GM06990 (cell line): ENCODE data around the gene THYN1.

Experiments
- DNase-seq: peaks from one replicate; pipeline ENCODE4 v3.0.0-alpha.2; 2011; ENCODE audit not compliant: insufficient read length; ENCODE audit errors: extremely low read depth
- H3K27me3 ChIP-seq: replicated peaks from 2 replicates; pipeline ENCODE4 v1.6.0; 2011; ENCODE audit warnings: low read length; ENCODE audit not compliant: control insufficient read depth, insufficient read depth
- H3K36me3 ChIP-seq: 2 replicates; pipeline ENCODE4 v1.5.1; 2011; ENCODE audit warnings: low read length; ENCODE audit not compliant: control insufficient read depth, insufficient read depth
- H3K4me3 ChIP-seq: replicated peaks from 2 replicates; pipeline ENCODE4 v1.5.1; 2011; ENCODE audit warnings: low read depth, mild to moderate bottlenecking, control low read depth, low read length
- TF ChIP-seq, protein P1 (sequence below): IDR thresholded peaks from 2 replicates; pipeline ENCODE4 v1.5.1; 2011; ENCODE audit warnings: low read length, control low read depth, mild to moderate bottlenecking, inconsistent platforms; ENCODE audit not compliant: insufficient read depth, poor library complexity, severe bottlenecking

THYN1 gene

DNA sequence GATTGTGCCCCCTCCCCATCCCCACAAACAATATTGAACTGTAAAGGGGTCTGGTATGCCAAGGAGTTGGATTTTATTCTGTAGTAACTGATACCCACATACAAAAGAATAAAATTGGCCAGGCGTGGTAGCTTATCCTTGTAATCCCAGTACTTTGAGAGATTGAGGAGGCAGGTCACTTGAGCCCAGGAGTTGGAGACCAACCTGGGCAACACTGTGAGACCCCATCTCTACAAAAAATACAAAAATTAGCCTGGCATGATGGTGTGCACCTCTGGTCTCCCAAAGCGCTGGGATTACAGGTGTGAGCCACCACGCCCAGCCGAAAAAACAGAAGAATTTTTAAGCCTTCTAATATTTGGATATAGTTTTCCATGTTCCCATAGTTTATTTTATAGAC, 18.8 kb upstream of the THYN1 start:
- DNase-seq: no peak
- H3K27me3 ChIP-seq: no peaks in the 10 kb centered on the region; the same call in 1 of the 2 replicates
- no peak overlapping the region for H3K4me3 ChIP-seq

DNA sequence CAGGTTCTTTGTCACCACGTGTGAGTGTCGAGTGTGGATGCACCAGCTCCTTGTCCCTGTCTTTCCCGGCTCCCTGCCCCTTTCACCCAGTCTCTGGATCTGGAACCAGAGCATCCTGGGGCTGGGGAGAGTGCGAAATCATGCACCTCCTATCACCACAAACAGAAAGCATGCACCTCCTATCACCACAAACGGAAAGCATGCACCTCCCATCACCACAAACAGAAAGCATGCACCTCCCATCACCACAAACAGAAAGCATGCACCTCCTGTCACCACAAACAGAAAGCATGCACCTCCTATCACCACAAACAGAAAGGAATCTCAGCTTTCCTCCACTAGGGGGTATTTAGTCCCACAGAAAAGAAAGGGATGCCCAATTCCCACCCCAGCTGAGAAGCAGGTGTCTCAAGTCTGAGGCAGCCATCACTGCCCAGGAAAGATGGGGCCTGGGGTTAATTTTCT, 17.1 kb upstream of the THYN1 start:
- Histone ChIP-seq H3K36me3 (no peaks in the 10 kb centered on the region), H3K27me3 (no peaks in the 10 kb centered on the region), H3K4me3 (no peak overlapping the region)
- TF ChIP-seq, protein P1, sequence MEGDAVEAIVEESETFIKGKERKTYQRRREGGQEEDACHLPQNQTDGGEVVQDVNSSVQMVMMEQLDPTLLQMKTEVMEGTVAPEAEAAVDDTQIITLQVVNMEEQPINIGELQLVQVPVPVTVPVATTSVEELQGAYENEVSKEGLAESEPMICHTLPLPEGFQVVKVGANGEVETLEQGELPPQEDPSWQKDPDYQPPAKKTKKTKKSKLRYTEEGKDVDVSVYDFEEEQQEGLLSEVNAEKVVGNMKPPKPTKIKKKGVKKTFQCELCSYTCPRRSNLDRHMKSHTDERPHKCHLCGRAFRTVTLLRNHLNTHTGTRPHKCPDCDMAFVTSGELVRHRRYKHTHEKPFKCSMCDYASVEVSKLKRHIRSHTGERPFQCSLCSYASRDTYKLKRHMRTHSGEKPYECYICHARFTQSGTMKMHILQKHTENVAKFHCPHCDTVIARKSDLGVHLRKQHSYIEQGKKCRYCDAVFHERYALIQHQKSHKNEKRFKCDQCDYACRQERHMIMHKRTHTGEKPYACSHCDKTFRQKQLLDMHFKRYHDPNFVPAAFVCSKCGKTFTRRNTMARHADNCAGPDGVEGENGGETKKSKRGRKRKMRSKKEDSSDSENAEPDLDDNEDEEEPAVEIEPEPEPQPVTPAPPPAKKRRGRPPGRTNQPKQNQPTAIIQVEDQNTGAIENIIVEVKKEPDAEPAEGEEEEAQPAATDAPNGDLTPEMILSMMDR: peak; percentile 20
- no peak for DNase-seq

More for the DNA sequence above, 18.8 kb upstream of the THYN1 start:
- TF ChIP-seq, protein P1: no peak
- no peaks in the 10 kb centered on the region for H3K36me3 ChIP-seq

GRCh38 chr11:134267966-134268365, 14.8 kb upstream of the THYN1 start:
- TF ChIP-seq, protein P1: no peak
- DNase-seq: no peak

GRCh38 chr11:134267461-134267860, 14.3 kb upstream of the THYN1 start:
- no peaks in the 10 kb centered on the region for H3K27me3 ChIP-seq
- TF ChIP-seq, protein P1: no peak
- H3K36me3 ChIP-seq: peaks cover 2% of the 10 kb centered on the region
- H3K4me3 ChIP-seq: no peak overlapping the region
- no peak for DNase-seq

More at GRCh38 chr11:134267966-134268365, 14.8 kb upstream of the THYN1 start:
- no peaks in the 10 kb centered on the region for H3K27me3 ChIP-seq
- no peak overlapping the region for H3K4me3 ChIP-seq
- no peaks in the 10 kb centered on the region; the same call in none of the 2 replicates for H3K36me3 ChIP-seq

DNA sequence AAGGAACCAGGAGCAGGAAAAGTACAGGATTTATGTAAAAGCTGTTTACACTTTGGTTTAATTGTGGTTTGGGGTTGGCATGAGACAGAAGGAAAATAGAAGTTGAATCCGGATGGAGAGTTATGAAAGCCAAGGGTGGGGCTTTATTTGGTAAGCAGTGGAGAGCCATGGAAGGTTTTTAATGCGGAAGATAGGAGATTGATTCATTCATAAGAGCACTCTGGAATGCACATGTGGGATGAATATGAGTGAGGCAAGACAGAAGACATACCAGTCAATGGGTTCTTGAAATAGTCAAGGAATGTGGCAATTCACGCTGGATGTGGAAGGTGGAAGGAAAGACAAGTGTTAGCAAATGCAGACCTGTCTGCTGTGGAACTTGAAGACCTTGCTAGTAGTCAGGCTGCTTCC, 13.7 kb upstream of the THYN1 start:
- TF ChIP-seq, protein P1: no peak
- H3K4me3 ChIP-seq: no peak overlapping the region
- no peak for DNase-seq

GRCh38 chr11:134266440-134266839, 13.3 kb upstream of the THYN1 start:
- TF ChIP-seq, protein P1: no peak
- Histone ChIP-seq H3K4me3 (no peak overlapping the region), H3K27me3 (no peaks in the 10 kb centered on the region), H3K36me3 (peaks cover 4% of the 10 kb centered on the region)
- DNase-seq: no peak

More for the DNA sequence above, 13.7 kb upstream of the THYN1 start:
- Histone ChIP-seq H3K36me3 (peaks cover 3% of the 10 kb centered on the region), H3K27me3 (no peaks in the 10 kb centered on the region)
